Glutamatergic neuron (in vitro differentiated cells): ENCODE data around the gene SRPK1. TPM values are rescaled to one million over a fixed set of nuclear protein-coding genes. Genes with fewer than 3 reads are reported as not detected.
A peak's percentile ranks its signal among the peaks of the same experiment; 100 is the strongest.

ENCODE experiments used
- DNase-seq: peaks from one replicate; pipeline ENCODE4 v3.0.0; 2022
- H3K27ac Mint-ChIP-seq: one replicate; pipeline ENCODE4 v1.8.0; 2020; ENCODE audit warnings: mild to moderate bottlenecking, mixed read lengths, inconsistent platforms; ENCODE audit not compliant: unreplicated experiment
- H3K27me3 Mint-ChIP-seq: one replicate; pipeline ENCODE4 v1.8.0; 2020; ENCODE audit warnings: mild to moderate bottlenecking, moderate library complexity, mixed read lengths, inconsistent platforms; ENCODE audit not compliant: unreplicated experiment
- H3K36me3 Mint-ChIP-seq: one replicate; pipeline ENCODE4 v1.8.0; 2020; ENCODE audit warnings: mild to moderate bottlenecking, mixed read lengths, inconsistent platforms; ENCODE audit not compliant: unreplicated experiment
- H3K4me1 Mint-ChIP-seq: one replicate; pipeline ENCODE4 v1.8.0; 2020; ENCODE audit warnings: mild to moderate bottlenecking, low read depth, mixed read lengths, inconsistent platforms; ENCODE audit not compliant: unreplicated experiment
- H3K4me3 Mint-ChIP-seq: one replicate; pipeline ENCODE4 v1.8.0; 2020; ENCODE audit warnings: mild to moderate bottlenecking, mixed read lengths, inconsistent platforms; ENCODE audit not compliant: unreplicated experiment
- H3K9me3 Mint-ChIP-seq: one replicate; pipeline ENCODE4 v1.8.0; 2020; ENCODE audit warnings: mild to moderate bottlenecking, moderate library complexity, mixed read lengths, inconsistent platforms; ENCODE audit not compliant: unreplicated experiment
- total RNA-seq: library from RNA; stranded (reverse); fragmentation: NEBNext Ultra II Directional; extraction: Animal tissue kit (Norgen Biotek cat#: 25700); gene quantifications from one replicate; pipeline ENCODE4 v1.2.1, GENCODE V29; 2021; ENCODE audit not compliant: unreplicated experiment
- TF ChIP-seq, protein P1 (sequence below): fragments of 200-600 bp; sonication (generic); IDR thresholded peaks from one replicate; pipeline ENCODE4 v1.5.0; 2021; ENCODE audit not compliant: partially characterized antibody, unreplicated experiment

The SRPK1 gene
- total RNA-seq, 1 donor from 2014 or later = 89.8 TPM

DNA sequence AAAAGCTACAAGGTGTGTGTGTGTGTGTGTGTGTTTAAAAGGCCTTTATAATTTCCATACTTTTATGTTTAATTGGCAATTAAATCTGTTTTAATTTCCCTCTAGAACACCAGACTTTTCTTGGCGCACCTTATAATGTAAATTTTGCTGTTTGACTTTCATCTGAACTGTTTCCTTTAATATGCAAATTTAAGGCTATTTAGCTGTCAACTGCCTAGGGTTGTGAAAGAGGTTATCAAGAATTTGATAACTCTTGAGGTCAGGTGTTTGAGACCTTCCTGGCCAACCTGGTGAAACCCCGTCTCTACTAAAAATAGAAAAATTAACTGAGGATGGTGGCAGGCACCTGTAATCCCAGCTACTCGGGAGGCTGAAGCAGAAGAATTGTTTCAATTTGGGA, 119.8 kb downstream of the SRPK1 start:
- Mint-ChIP-seq H3K4me1 (peaks cover 15% of the 10 kb centered on the region), H3K36me3 (no peaks in the 10 kb centered on the region), H3K4me3 (no peak overlapping the region), H3K9me3 (peaks cover 2% of the 10 kb centered on the region), H3K27me3 (no peaks in the 10 kb centered on the region), H3K27ac (no peak overlapping the region)
- TF ChIP-seq, protein P1, sequence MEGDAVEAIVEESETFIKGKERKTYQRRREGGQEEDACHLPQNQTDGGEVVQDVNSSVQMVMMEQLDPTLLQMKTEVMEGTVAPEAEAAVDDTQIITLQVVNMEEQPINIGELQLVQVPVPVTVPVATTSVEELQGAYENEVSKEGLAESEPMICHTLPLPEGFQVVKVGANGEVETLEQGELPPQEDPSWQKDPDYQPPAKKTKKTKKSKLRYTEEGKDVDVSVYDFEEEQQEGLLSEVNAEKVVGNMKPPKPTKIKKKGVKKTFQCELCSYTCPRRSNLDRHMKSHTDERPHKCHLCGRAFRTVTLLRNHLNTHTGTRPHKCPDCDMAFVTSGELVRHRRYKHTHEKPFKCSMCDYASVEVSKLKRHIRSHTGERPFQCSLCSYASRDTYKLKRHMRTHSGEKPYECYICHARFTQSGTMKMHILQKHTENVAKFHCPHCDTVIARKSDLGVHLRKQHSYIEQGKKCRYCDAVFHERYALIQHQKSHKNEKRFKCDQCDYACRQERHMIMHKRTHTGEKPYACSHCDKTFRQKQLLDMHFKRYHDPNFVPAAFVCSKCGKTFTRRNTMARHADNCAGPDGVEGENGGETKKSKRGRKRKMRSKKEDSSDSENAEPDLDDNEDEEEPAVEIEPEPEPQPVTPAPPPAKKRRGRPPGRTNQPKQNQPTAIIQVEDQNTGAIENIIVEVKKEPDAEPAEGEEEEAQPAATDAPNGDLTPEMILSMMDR = no peak
- no peak for DNase-seq

DNA sequence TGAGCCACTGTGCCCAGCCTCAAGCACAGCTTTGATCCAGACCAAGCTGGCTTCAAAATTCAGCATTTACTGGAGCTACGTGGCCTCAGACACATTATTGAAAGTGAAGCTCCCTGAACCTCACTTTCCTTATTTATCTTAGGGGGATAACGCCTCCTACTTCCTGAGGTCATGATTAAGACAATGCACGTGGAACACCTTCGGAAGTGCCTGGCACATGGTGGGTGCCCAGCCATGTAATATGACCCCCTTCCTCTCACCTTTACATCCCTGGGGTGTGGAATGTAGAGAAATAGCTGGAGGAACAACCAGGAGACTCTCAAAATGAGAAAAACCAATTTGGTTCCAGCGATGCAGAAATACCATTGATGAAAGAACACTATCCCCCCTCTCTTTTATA, 122.2 kb downstream of the SRPK1 start:
- H3K27ac Mint-ChIP-seq = no peak overlapping the region
- no peaks in the 10 kb centered on the region for H3K36me3 Mint-ChIP-seq
- DNase-seq = no peak
- peaks cover 3% of the 10 kb centered on the region for H3K9me3 Mint-ChIP-seq
- TF ChIP-seq, protein P1 = no peak
- H3K27me3 Mint-ChIP-seq = no peaks in the 10 kb centered on the region
- peaks cover 11% of the 10 kb centered on the region for H3K4me1 Mint-ChIP-seq
- H3K4me3 Mint-ChIP-seq = no peak overlapping the region

DNA sequence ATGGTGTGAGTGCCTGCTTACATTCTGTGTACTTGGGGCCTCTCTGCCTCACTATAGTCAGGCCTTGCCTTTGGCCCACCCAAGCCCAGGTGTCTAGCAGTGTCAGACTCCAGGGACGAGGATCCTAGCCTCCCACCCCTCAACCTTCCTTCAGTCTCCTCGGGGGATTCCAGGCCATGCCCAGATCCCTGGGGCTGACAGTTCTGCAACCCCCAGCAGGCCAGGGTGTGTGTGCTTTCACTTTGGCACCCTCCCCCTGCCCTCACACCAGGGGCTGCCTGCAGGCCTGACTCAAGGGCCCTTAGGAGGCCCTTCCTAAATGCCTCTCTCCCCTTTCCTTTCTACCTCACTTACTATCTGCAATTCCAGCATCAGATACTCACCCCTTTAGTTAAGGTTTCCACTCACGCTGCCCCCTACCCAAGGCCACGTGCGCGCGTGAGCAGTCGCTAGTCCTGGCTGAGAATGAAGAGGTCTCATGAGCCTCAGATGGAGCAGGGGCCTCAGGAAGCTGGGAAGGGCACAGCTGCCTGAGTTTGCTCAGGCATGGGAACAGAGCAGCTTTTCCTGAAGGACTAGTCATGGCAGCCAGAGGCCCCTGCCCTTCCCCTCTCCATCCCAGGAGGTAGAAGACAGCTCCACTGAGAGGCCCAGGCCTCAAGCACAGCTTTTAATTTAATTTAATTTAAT, 122.9 kb downstream of the SRPK1 start:
- H3K4me3 Mint-ChIP-seq = no peak overlapping the region
- DNase-seq = peak; percentile 31
- no peaks in the 10 kb centered on the region for H3K27me3 Mint-ChIP-seq
- peaks cover 5% of the 10 kb centered on the region for H3K9me3 Mint-ChIP-seq
- TF ChIP-seq, protein P1 = no peak
- no peak overlapping the region for H3K27ac Mint-ChIP-seq
- no peaks in the 10 kb centered on the region for H3K36me3 Mint-ChIP-seq
- peaks cover 11% of the 10 kb centered on the region for H3K4me1 Mint-ChIP-seq

DNA sequence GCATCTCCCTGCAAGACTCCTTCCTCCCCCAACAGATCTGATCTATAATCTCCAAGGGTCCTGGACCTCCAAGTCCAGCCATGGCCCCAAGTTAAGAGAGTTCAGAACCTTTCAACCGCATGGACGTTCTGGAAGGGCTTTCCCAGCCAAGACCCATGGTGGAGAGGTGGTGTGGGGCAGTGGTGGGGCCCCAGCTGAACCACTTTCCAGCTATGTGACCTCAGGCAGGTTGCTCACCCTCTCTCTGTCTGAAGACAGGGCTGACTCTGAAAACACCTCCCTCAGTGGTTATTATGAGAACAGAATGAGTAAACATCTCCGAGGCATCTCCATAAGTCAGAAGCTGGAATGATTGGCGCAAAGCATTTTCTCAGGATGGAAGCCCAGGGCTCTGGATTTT, 124.7 kb downstream of the SRPK1 start:
- TF ChIP-seq, protein P1 = no peak
- H3K27ac Mint-ChIP-seq = no peak overlapping the region
- peaks cover 5% of the 10 kb centered on the region for H3K9me3 Mint-ChIP-seq
- no peak for DNase-seq
- no peak overlapping the region for H3K4me3 Mint-ChIP-seq
- no peaks in the 10 kb centered on the region for H3K27me3 Mint-ChIP-seq
- H3K4me1 Mint-ChIP-seq = peaks cover 11% of the 10 kb centered on the region
- H3K36me3 Mint-ChIP-seq = no peaks in the 10 kb centered on the region

DNA sequence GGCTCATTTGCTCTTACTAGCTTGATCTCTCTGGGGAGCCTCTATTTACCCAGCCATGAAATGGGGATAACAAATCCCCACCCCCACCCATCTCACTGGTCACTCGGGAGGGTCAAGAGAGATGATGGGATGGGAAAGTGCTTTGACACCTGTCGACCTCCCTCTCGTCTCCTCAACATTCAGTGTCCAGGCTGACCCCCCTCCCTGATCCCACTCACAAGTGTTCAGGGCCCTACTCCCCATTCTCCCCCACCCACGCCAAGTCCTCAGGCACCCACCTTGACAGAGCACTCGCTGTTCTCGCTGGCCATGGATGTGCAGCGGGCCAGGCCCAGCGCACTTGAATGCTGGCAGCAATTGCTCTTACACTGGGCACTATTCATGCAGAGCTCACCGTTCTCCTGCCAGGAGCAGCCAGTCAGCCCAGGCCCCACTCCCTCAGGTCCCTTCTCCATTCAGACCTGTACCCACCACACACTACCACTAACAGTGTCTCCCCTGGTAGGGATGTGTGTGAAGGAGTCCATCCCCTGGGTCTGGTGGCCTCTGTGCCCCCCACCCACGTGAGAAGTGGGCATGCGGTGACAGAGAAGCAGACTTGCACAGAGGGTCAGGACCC, 125.3 kb downstream of the SRPK1 start:
- DNase-seq = no peak

More for the DNA sequence above, 125.3 kb downstream of the SRPK1 start:
- Mint-ChIP-seq H3K36me3 (no peaks in the 10 kb centered on the region), H3K27ac (no peak overlapping the region), H3K4me3 (no peak overlapping the region), H3K9me3 (peaks cover 5% of the 10 kb centered on the region), H3K27me3 (no peaks in the 10 kb centered on the region), H3K4me1 (peaks cover 11% of the 10 kb centered on the region)
- TF ChIP-seq, protein P1 = no peak
